Keratinocyte (primary cell): ENCODE data around the gene CD63. TPM values are rescaled to one million over a fixed set of nuclear protein-coding genes. Genes with fewer than 3 reads are reported as not detected.

Source experiments
- DNase-seq: peaks from one replicate; pipeline ENCODE4 v3.0.0-alpha.2; 2011; ENCODE audit warnings: low read depth, missing footprints, low spot score
- FAIRE-seq: peaks from 2 replicates; lab custom pipeline; 2011; peaks lifted over from hg19 to GRCh38; lab: Jason Lieb, UNC
- H2AFZ ChIP-seq: 2 replicates; pipeline ENCODE4 v1.6.0; 2012; ENCODE audit warnings: low read length, control low read depth, inconsistent platforms; ENCODE audit not compliant: control insufficient read depth
- H3K27ac ChIP-seq: 2 replicates; pipeline ENCODE4 v1.5.1; 2011; ENCODE audit warnings: low read length; ENCODE audit not compliant: control insufficient read depth, insufficient read depth
- H3K27me3 ChIP-seq: 3 replicates; pipeline ENCODE4 v1.6.0; 2011; ENCODE audit warnings: low read length; ENCODE audit not compliant: control insufficient read depth, insufficient read depth; ENCODE audit errors: extremely low read depth
- H3K36me3 ChIP-seq, 2 experiments: 2 replicates in 1 of 2; 3 replicates in 1 of 2; pipeline ENCODE4 v1.5.1; 2011; ENCODE audit warnings: low read length in 2 of 2, mild to moderate bottlenecking in 1 of 2; ENCODE audit not compliant: control insufficient read depth in 2 of 2, insufficient read depth in 2 of 2; ENCODE audit errors: extremely low read depth in 1 of 2
- H3K4me1 ChIP-seq: 3 replicates; pipeline ENCODE4 v1.5.1; 2011; ENCODE audit warnings: low read length; ENCODE audit not compliant: control insufficient read depth, insufficient read depth; ENCODE audit errors: extremely low read depth
- H3K4me2 ChIP-seq: 3 replicates; pipeline ENCODE4 v1.6.0; 2011; ENCODE audit warnings: low read depth, low read length; ENCODE audit not compliant: control insufficient read depth, insufficient read depth; ENCODE audit errors: extremely low read depth
- H3K4me3 ChIP-seq, 3 experiments: fragments of 200-600 bp in 1 of 3; sonication (generic) in 1 of 3; 2 replicates in 2 of 3; 3 replicates in 1 of 3; pipeline ENCODE4 v1.5.1; 2011 to 2016; ENCODE audit warnings: low read length in 3 of 3, mild to moderate bottlenecking in 3 of 3, control low read depth in 2 of 3, inconsistent platforms in 1 of 3, low read depth in 1 of 3, mixed read lengths in 1 of 3, mixed run types in 1 of 3, moderate library complexity in 1 of 3; ENCODE audit not compliant: control insufficient read depth in 2 of 3, insufficient read depth in 2 of 3; ENCODE audit errors: extremely low read depth in 1 of 3
- H3K79me2 ChIP-seq: 2 replicates; pipeline ENCODE4 v1.6.0; 2012; ENCODE audit warnings: low read length; ENCODE audit not compliant: control insufficient read depth, insufficient read depth
- H3K9ac ChIP-seq: 3 replicates; pipeline ENCODE4 v1.6.0; 2011; ENCODE audit warnings: low read length; ENCODE audit not compliant: control insufficient read depth, insufficient read depth; ENCODE audit errors: extremely low read depth
- H3K9me1 ChIP-seq: 3 replicates; pipeline ENCODE4 v1.6.0; 2011; ENCODE audit warnings: low read length; ENCODE audit not compliant: control insufficient read depth, insufficient read depth; ENCODE audit errors: extremely low read depth
- H3K9me3 ChIP-seq: 2 replicates; pipeline ENCODE4 v1.5.1; 2012; ENCODE audit warnings: low read depth, low read length; ENCODE audit not compliant: control insufficient read depth
- H4K20me1 ChIP-seq: 3 replicates; pipeline ENCODE4 v1.6.0; 2011; ENCODE audit warnings: low read length; ENCODE audit not compliant: control insufficient read depth, insufficient read depth; ENCODE audit errors: extremely low read depth
- EZH2 ChIP-seq: IDR thresholded peaks from one replicate; pipeline ENCODE4 v1.6.1; 2012; ENCODE audit warnings: inconsistent platforms, mild to moderate bottlenecking, low read length, moderate library complexity
- dilution Hi-C: fragments of 300-500 bp; cut with MboI; formaldehyde crosslinking; loops from one replicate; pipeline ENCODE4 v1.7.0; 2020; ENCODE audit warnings: low sequenced_read_pairs; ENCODE audit not compliant: extremely low pct_ligation_motif_present
- polyA plus RNA-seq, 5 experiments: library from polyadenylated mRNA; depleted of rRNA in 3 of 5; stranded (reverse) in 3 of 5; stranded (forward) in 1 of 5; unstranded in 1 of 5; fragments of >200 nt; gene quantifications; 1 replicate in 1 of 5; 2 replicates in 3 of 5; 3 replicates in 1 of 5; pipeline versions ENCODE4 v1.2.1 to v1.2.3, GENCODE V29; 2011 to 2012; ENCODE audit warnings: missing spikeins in 2 of 5, low read depth in 1 of 5, low replicate concordance in 1 of 5
- TF ChIP-seq, protein P1 (sequence below), 3 experiments: IDR thresholded peaks in 1 of 3; conservative IDR thresholded peaks in 1 of 3; optimal IDR thresholded peaks in 1 of 3; 2 replicates in 2 of 3; 3 replicates in 1 of 3; pipeline versions ENCODE3 to v1.5.1; 2011; ENCODE audit warnings: low read length in 3 of 3, mild to moderate bottlenecking in 3 of 3, moderate library complexity in 2 of 3, control low read depth in 1 of 3, inconsistent platforms in 1 of 3; ENCODE audit not compliant: insufficient read depth in 2 of 3; ENCODE audit errors: extremely low read depth in 1 of 3

The CD63 gene
- polyA plus RNA-seq, 1 donor (not counting 4 experiments of a cell fraction or from before 2014, with no cell fraction given): 749 TPM

DNA sequence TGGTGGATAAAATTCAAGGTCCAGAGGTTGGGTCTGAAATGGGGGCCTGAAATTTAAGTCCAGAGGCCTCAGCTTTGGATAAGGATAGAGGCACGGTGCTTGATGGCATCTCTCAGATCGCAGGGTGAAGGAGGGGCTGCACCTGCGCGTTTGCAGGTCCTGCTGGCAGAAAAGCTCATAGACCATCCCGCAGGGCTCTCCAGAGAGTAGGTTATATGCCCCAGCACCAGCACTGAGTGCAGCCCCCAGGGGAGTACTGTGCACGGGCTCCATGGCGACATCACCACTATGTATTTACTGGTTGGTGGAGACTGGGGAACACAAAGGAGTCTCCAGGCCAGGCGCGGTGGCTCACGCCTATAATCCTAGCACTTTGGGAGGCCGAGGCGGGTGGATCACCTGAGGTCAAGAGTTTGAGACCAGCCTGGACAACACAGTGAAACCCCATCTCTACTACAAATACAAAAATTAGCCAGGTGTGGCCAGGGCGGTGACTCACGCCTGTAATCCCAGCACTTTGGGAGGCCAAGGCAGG is 4.3 kb upstream of the CD63 start:
- H3K27me3 ChIP-seq: no peaks in the 10 kb centered on the region
- no peak overlapping the region for H3K27ac ChIP-seq
- FAIRE-seq (no peak), DNase-seq (no peak)
- no peak overlapping the region for H3K4me2 ChIP-seq
- peaks cover 19% of the 10 kb centered on the region for H3K4me1 ChIP-seq
- no peak overlapping the region for H2AFZ ChIP-seq
- no peaks in the 10 kb centered on the region for H4K20me1 ChIP-seq
- H3K36me3 ChIP-seq: no peaks in the 10 kb centered on the region
- TF ChIP-seq, protein P1, sequence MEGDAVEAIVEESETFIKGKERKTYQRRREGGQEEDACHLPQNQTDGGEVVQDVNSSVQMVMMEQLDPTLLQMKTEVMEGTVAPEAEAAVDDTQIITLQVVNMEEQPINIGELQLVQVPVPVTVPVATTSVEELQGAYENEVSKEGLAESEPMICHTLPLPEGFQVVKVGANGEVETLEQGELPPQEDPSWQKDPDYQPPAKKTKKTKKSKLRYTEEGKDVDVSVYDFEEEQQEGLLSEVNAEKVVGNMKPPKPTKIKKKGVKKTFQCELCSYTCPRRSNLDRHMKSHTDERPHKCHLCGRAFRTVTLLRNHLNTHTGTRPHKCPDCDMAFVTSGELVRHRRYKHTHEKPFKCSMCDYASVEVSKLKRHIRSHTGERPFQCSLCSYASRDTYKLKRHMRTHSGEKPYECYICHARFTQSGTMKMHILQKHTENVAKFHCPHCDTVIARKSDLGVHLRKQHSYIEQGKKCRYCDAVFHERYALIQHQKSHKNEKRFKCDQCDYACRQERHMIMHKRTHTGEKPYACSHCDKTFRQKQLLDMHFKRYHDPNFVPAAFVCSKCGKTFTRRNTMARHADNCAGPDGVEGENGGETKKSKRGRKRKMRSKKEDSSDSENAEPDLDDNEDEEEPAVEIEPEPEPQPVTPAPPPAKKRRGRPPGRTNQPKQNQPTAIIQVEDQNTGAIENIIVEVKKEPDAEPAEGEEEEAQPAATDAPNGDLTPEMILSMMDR (optimal IDR thresholded peaks at IDR 0.05 in 1 of 3, IDR thresholded peaks at IDR 0.05 in 1 of 3, conservative IDR thresholded peaks at IDR 0.05 in 1 of 3; ENCODE audit: extremely low read depth in 1 of 3, insufficient read depth in 2 of 3, low read length in 3 of 3): no peak
- TF ChIP-seq EZH2: no peak
- no peaks in the 10 kb centered on the region for H3K9me1 ChIP-seq
- H3K79me2 ChIP-seq: peaks cover 4% of the 10 kb centered on the region
- H3K9me3 ChIP-seq: no peaks in the 10 kb centered on the region
- no peak overlapping the region for H3K9ac ChIP-seq
- H3K4me3 ChIP-seq: no peak overlapping the region
- dilution Hi-C loops: no loop called here

- TF ChIP-seq, protein P1 (optimal IDR thresholded peaks at IDR 0.05 in 1 of 3, IDR thresholded peaks at IDR 0.05 in 1 of 3, conservative IDR thresholded peaks at IDR 0.05 in 1 of 3; ENCODE audit: extremely low read depth in 1 of 3, insufficient read depth in 2 of 3, low read length in 3 of 3): no peak
- TF ChIP-seq EZH2: no peak
Observed at GRCh38 chr12:55732288-55732687, 3.5 kb upstream of the CD63 start.

More at GRCh38 chr12:55732288-55732687, 3.5 kb upstream of the CD63 start:
- Histone ChIP-seq H3K27me3 (no peaks in the 10 kb centered on the region), H3K4me2 (no peak overlapping the region), H3K9me3 (no peaks in the 10 kb centered on the region), H3K4me1 (peaks cover 23% of the 10 kb centered on the region), H3K9ac (no peak overlapping the region), H4K20me1 (no peaks in the 10 kb centered on the region), H2AFZ (no peak overlapping the region), H3K4me3 (no peak overlapping the region), H3K9me1 (no peaks in the 10 kb centered on the region), H3K36me3 (no peaks in the 10 kb centered on the region), H3K27ac (no peak overlapping the region), H3K79me2 (peaks cover 11% of the 10 kb centered on the region)
- dilution Hi-C loops: no loop called here
- FAIRE-seq (no peak), DNase-seq (no peak)
